Left forelimb (tissue), 1 donor: ENCODE data around the gene PZP.

Experiments
- DNase-seq: peaks from one replicate; pipeline ENCODE4 v3.0.0-alpha.2; 2018; ENCODE audit warnings: low spot score

The PZP gene

GRCh38 chr12:9123781-9124382 lies 84.3 kb downstream of the PZP start:
- no peak for DNase-seq

DNA sequence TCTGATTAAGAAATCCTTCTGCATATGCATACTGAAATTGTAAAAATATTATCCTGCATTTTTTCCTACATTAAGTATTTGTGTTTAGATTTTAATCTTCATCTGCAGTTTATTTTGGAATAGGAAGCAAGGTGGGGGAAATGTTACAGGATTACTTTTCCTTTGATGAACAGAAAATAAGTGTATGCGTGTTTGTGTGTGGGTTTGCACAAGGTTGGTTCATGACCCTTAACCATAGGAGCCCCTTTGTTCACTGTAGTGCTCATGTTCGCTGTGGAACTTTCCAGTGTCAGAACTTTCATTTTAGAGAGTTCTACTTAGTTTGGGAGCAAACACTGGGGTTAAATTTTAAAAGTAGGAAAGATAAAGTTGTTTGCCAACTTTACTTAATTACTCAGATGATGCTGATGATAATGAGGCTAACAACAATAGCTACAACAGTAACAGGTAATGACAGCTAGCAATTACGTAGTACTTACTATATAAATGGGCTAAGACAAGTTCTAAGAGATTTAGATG lies 86.0 kb downstream of the PZP start:
- DNase-seq, result no peak

- no peak for DNase-seq
Observed at GRCh38 chr12:9120487-9121184, 87.6 kb downstream of the PZP start.

DNA sequence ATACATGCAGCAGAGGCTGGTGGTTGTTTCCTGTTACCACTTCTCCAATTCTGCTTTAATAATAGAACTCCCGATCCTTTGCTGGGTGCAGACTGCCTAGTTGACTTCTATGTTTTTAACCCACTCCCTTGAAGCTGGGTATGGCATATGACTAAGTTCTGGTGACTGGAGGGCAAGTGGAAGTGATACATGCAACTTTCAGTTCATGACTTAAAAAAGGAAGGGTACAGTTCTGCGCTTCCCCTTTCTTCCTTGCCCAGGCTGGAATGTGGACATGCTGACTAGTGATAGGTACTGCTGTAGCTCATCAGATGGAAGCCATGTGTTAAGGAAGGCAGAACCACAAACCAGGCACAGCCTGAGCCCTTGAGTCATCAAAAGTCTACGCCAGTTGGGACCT lies 90.0 kb downstream of the PZP start:
- DNase-seq, result no peak

DNA sequence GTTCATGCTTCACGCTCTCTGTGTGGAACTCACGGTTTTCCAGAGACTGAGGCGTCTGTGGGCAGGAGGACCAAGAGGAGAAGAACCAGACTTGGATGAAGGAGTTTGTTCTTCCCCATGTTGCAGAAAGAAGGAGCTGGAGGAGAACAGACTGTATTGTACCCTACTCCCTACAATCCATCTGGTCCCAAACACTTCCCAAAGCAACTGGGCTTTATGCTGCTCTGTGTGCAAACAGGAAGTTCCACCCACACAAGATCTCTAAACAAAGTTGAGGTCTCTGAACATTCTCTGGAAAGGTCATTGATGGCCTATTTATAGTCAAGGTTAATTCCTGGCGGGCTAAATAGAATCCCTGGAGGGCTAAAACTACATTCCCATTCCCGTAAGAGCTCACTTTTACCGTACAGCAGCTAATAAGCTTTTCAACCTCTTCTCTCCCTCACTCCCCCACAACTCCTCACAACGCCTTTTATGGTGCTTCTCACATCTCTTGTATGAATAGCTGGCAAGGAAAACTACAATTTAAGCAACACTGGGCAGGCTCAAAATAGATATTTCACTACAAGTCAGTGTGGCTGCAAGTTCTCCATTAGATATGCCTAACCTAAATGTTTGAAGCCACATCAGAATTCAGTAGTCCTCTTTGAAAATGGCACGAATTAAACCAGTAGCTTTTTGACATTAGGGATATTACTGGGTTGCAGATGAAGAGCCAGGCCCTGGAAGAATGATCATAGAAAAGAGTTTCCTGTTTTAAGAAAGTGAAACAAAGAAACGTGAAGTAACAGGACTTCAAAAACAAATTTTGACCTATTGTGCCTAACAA lies 92.2 kb downstream of the PZP start, which contains the start of gene A2M:
Gene A2M (minus strand): TSS at position 189 of the 829 bp plus-strand sequence. CDS start 70 bp downstream, at position 119.
- no peak for DNase-seq

- no peak for DNase-seq
Observed at GRCh38 chr12:9114946-9115345, 93.2 kb downstream of the PZP start.

GRCh38 chr12:9113987-9114309 lies 94.2 kb downstream of the PZP start:
- no peak for DNase-seq

DNA sequence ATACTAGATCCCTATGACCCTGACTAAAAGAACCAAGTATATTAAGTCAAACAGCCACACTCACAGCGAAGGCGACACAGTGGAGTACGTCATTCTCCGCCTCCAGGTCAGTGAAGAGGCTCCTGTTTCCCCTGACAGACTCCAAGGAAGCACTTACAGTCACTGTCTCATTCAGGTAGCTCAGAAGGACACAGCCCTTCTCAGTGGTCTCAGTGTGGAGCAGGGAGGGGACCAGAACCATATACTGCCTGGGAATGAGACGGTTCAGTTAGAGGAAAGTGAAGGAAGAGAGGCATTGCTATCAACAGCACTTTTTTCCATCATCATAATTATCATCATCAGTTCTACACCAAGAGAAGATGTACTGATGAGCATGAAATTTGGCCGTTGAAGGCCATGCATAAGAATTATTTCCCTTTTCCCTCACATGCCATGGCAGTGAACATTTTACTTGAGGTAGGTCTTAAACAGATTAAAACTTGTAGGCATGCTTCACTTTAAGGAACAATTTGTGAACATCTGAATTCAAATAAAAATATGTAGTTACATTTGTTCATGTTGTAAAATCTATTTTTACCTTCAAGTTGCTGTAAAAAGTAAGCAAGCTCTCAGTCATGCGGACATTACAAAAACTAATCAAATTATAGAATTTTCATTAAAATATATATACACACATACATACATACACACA lies 94.8 kb downstream of the PZP start:
- DNase-seq, result no peak

GRCh38 chr12:9112076-9112853 lies 95.9 kb downstream of the PZP start:
- DNase-seq, result no peak

- no peak for DNase-seq
Observed at GRCh38 chr12:9111525-9111924, 96.7 kb downstream of the PZP start.

- DNase-seq, result no peak
Observed at GRCh38 chr12:9109737-9110491, 98.3 kb downstream of the PZP start.

DNA sequence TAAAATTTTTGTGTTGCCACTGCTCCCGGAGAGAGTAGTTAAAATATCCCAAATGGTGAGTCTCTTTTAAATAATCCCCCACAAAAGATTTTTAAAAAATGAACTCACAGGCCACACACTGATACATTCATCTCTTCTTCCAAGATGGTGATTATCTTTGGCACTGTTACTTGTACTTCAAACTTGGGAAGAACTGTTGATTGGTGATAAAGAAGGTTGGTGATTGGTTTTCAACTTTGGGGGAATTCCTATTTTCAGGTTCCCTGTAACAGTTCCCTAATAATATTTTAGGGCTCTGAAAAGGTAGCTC lies 99.0 kb downstream of the PZP start:
- no peak for DNase-seq

DNA sequence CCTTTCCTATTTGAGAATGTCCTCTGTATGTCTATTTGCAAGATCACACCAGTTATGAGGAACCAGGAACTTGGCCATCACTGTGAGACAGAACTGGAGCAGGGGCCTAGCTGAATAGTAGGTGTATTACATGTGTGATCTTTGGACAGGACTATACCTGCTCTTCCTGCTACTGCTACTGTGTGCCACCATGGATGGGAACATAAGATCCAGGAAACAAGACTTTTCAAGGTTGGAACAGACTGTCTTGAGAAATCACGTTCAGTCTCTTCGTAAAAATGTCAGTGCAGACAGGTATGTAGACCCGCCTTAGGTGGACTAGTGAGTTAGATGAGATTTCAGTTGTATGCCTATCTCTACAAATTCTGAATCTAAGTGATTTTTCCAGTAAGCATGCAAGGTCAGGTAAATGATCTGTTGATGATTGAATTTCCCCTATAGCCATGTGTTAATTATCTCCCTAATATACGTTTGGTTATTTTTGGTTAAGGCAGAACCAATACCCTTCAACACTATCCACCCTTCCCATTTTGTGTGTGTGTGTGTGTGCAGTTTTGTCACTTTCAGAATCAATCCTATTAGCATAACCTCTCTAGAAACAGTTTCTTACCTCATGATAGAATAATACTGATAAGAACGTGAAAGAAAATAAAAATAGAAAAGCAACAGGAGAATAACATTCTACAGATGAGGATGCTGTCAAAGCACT lies 99.5 kb downstream of the PZP start:
- no peak for DNase-seq

DNA sequence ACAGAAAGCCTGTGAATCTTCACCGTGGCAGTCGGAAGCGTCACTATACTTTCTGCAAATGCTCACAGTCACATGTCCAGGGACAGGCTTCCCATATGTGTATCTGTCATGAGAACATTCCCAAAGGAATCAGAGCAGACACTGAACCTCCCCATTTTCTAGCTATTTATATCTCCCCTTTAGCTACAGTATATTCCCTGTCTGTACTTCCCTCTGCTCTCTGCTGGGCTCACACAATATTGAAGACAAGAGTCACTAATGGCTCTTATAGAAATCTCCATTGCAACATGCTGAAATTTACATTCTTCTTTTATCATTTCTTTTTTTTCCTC lies 100.7 kb downstream of the PZP start:
- DNase-seq, result no peak

GRCh38 chr12:9106610-9107541 lies 101.3 kb downstream of the PZP start:
- DNase-seq, result no peak

- DNase-seq, result no peak
Observed at GRCh38 chr12:9106067-9106466, 102.1 kb downstream of the PZP start.

GRCh38 chr12:9104767-9105423 lies 103.3 kb downstream of the PZP start:
- no peak for DNase-seq

DNA sequence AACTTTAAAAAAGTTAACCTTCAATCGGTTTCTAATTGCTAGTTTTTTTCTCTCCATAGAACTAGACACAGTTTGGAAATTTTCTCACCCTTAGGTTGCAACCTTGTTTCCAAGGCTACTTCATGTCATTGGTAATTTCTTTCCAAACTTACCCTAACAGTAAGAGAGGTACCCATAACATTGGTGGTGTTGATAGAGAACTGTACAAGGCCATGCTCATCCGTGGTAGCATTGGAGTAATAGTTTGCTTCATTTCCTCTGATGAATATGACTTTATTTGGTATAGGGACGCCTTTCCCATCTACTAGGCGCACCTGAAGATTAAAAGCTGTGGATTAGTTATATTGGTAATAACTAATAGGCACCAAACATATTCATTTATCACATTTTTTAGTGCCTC lies 104.1 kb downstream of the PZP start:
- DNase-seq, result no peak
